Stimulated activated CD8-positive, alpha-beta memory T cell treated with anti-CD3 and anti-CD28 coated beads, Interleukin-4, amount 100 ng/mL, for 24 hours (primary cell): ENCODE measurements around the gene SOX5.

Source experiments
- DNase-seq: peaks from one replicate; pipeline ENCODE4 v3.0.0-alpha.2; 2020; ENCODE audit warnings: low read depth

Gene SOX5

GRCh38 chr12:23482571-23482970 lies 466.9 kb downstream of the SOX5 start:
- DNase-seq = no peak
